NCI-H128 (cell line): ENCODE data around the gene MAB21L4.

Experiments
- DNase-seq: peaks from one replicate; lab custom pipeline; 2025; ENCODE audit not compliant: unreplicated experiment; lab: John Stamatoyannopoulos, UW

Gene MAB21L4

GRCh38 chr2:240913810-240914644, 18.1 kb upstream of the MAB21L4 start:
- no peak for DNase-seq

GRCh38 chr2:240912878-240913809, 17.2 kb upstream of the MAB21L4 start:
- no peak for DNase-seq

- no peak for DNase-seq
These were observed 15.8 kb upstream of the MAB21L4 start for GRCh38 chr2:240911641-240912265.

- no peak for DNase-seq
These were observed 13.4 kb upstream of the MAB21L4 start for GRCh38 chr2:240909216-240909974.

GRCh38 chr2:240906911-240907590, 11.1 kb upstream of the MAB21L4 start:
- no peak for DNase-seq

- no peak for DNase-seq
These were observed 10.4 kb upstream of the MAB21L4 start, which contains the start of gene CROCC2 for GRCh38 chr2:240906141-240906910. CROCC2 (plus strand) TSS chr2:240906336; CDS start chr2:240906514, 178 bp downstream.

- no peak for DNase-seq
These were observed 9.3 kb upstream of the MAB21L4 start for GRCh38 chr2:240905176-240905781.

- no peak for DNase-seq
These were observed 8.5 kb upstream of the MAB21L4 start for GRCh38 chr2:240904216-240905175.

GRCh38 chr2:240903191-240904060, 7.5 kb upstream of the MAB21L4 start:
- no peak for DNase-seq

- DNase-seq = no peak
These were observed 6.7 kb upstream of the MAB21L4 start for GRCh38 chr2:240902615-240903041.

- DNase-seq = no peak
These were observed 6.1 kb upstream of the MAB21L4 start for GRCh38 chr2:240901986-240902614.

- DNase-seq = no peak
These were observed 4.3 kb upstream of the MAB21L4 start for GRCh38 chr2:240900141-240900860.

GRCh38 chr2:240899468-240899865, 3.5 kb upstream of the MAB21L4 start:
- no peak for DNase-seq

- no peak for DNase-seq
These were observed 2.9 kb upstream of the MAB21L4 start for GRCh38 chr2:240898731-240899467.
